NCI-H1436 treated with DMSO at 0.1 percent for 48 hours (cell line): Measurements from ENCODE around the gene DENND4C.
"Not testable (repeated sequence)": the region's sequence is repeated elsewhere in the genome, so short reads cannot be mapped to it uniquely, and the experiment has no call there.

ENCODE experiments used
- DNase-seq: peaks from one replicate; lab custom pipeline; 2025; lab: John Stamatoyannopoulos, UW

DENND4C gene

DNA sequence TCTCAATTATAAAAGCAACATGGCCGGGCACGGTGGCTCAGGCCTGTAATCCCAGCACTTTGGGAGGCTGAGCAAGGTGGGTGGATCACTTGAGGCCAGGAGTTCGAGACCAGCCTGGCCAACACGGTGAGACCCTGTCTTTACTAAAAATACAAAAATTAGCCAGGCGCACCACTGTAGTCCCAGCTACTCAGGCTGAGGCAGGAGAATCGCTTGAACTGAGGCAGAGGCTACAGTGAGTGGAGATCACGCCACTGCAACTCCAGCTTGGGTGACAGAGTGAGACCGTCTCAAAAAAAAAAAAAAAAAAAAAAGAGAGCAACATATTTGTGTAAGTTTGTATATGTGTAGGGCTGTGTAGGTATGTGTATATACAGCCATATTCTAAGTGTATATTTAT, 142.1 kb downstream of the DENND4C start:
- DNase-seq, result no peak

DNA sequence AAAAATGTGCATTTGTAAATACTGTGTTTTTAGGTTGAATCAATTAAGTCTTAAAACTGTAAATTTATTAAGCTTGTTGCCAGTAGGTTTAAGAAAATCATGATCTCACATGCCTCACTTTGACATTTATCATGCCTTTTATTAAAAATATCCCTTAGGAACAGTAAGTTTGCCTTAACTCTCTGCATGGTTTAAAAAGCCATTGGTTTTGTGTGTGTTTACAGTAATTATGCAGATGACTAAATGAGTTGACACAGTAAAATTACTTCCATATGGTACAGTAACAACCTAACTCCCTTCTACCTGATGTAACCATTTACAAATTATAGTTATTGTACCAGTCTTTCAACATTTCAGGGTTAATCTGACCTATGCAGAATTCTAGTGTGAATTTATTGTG, 143.0 kb downstream of the DENND4C start:
- peak; percentile 5 for DNase-seq

DNA sequence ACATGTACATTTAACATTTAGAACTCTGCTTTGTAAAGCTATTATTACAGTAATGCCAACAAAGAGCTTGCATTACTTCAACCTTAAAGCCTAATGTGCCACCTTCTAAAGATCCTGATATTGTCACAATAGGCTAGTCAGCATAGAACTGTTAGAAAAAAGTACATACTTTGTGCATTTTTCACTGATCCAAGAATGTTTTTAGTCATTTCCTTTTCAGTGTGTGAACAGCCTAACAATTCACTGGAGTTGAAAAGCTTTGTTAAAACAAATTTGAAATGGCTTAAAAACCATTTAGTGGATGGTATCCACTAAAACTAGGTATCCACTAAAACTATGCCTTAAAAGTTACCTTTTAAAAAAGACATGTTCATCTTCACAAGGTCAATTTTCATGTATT, 145.0 kb downstream of the DENND4C start:
- DNase-seq, result no peak

DNA sequence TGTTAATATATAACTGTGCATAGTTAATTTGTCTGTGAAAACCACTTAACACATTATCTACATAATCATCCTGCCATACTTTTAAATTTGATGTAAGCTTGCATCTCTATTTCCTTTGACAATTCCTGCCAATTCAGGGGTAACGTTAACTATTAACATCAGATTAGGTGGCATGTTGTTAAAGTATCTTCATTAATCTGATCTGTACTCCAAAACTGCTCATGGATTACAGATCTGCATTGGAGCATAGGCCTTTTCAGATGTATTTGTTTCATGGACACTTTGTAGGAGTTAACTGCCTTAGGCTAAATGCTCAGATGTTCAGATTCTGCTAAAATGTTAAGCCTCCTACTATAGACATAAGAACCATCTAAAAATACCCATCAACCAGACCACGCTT, 146.4 kb downstream of the DENND4C start:
- no peak for DNase-seq

DNA sequence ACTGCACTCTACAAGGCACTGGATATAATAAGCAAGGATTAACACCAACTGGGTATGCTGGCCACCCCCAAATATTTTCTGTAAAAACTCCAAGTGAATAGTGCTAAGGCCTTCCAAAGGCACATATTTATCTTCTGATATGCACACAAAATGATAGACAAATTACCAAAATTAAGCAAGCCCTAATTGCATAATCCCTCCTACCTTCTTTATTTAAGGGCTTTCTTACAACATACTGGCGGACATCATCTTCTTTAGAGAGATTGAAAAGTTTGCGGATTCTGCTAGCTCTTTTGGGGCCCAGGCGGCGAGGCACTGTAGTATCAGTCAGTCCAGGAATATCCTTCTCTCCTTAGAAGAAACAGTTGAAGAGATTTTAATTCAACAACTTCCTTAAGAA, 147.7 kb downstream of the DENND4C start:
- DNase-seq, result no peak

DNA sequence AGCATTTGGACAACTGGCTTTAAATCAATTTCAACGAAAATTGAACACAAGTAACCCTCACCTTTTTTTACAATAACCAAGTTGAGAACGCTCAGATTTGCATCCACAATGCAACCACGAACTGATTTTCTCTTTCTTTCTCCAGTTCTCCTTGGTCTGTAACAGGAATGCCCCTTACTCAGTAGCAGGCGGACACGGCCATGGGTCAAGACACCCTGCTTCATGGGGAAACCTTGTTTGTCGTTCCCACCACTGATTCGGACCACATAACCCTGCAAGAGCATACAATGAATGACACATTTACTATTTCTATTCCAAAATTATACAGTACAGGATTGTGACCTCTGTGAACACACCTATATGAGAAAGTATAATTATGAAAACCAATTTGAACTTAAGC, 148.2 kb downstream of the DENND4C start:
- DNase-seq, result no peak

DNA sequence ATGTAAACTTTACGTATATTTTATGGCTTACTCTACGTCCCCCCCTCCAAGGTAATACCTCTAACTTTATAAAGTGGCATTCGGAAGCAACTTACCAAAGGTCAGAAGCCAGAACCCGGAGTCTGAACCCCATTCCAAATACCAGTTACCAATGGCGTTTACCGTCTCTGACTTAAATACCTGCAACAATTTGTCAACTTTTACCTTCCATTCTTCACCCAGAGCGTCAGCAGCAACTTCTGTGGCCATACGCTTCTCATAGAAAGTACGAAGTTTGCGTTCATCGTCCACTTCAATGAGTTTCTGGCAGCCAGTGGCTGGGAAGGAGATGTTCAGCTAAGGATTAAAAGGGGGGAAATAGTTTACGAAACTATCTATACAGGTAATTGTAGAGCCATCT, 148.8 kb downstream of the DENND4C start:
- DNase-seq, result no peak

DNA sequence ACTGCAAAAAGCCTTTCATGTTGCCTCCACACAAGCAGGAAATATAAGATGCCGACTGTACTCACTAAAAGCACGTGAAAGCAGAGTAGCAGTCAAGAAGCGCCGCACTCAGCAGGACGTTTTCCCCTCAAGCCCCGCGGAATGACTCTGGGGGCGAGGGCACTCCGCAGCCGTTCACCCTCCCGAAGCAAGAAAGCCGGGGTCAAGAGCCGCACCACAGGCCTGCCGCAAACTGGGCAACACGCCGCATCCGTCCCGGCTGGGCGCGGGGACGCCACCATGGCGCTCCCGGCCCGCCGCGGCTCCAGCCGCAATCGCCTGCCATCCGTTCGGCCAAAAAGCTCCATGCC, 149.2 kb downstream of the DENND4C start:
- no peak for DNase-seq

DNA sequence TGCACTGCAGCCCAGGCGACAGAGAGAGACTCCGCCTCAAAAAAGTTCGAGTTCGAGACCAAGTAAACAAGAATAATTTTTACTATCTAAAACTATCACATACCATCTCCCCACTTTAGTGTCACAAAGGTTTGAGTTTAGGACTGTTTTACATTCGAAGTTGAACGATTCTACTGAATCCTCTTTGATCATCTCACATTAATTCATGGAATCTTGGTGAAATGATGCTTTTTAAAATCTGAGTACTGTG, 150.3 kb downstream of the DENND4C start:
- no peak for DNase-seq

DNA sequence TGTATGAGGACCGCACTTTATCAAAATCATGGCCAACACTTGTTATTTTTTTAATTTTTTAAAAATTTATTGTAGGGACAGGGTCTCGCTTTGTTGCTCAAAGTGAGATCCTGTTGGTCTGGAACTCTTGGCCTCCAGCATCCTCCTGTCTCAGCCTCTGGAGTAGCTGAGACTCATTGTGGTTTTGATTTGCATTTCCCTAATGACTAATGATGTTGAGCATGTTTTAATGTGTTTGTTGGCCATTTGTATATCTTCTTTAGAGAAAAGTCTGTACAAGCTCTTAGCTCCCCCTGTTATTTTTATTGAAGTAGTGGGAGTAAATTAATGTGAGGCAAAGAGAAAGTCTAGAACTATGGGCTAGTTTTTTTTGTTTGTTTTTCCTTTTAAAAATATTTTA, 151.2 kb downstream of the DENND4C start:
- no peak for DNase-seq

DNA sequence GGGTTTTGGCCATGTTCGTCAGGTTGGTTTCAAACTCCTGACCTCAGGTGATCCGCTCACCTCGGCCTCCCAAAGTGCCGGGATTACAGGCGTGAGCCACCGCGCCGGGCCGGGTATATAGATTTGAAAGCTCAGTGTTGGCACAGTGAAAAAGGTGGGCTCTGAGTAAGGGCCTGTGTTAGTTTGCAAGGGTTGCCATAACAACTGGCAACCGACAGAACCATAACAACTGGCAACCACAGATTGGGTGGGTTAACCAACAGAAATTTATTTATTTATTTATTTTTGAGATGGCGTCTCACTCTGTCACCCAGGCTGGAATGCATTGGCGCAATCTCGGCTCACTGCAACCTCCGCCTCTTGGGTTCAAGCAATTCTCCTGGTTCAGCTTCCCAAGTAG, 154.7 kb downstream of the DENND4C start:
- not testable (repeated sequence) for DNase-seq

DNA sequence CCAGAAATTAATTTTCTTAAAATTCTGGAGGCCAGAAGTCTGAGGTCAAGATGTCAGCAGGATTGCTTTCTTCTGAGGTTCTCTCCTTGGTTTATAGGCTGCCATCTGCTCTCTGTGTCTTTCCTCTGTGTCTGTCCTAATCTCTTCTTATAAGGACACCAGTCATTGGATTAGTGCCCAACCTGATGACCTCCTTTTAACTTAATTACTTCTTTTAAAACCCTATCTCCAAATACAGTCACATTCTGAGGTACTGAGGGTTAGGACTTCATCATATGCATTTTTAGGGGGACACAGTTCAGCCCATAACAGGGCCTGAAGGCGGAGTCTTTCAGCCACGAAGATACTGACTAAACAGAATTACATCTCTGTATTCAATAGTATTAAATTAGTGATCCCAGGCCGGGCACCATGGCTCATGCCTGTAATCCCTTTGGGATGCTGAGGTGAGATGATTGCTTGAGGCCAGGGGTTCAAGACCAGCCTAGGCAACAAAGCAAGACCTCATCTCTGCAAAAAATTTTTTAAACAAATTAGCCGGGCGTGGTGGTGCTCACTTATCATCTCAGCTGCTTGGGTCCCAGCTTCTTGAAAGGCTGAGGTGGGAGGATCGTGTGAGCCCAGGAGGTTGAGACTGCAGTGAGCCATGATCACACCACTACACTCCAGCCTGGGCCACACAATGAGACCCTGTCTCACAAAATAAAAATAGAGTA, 155.5 kb downstream of the DENND4C start:
- DNase-seq, result no peak

DNA sequence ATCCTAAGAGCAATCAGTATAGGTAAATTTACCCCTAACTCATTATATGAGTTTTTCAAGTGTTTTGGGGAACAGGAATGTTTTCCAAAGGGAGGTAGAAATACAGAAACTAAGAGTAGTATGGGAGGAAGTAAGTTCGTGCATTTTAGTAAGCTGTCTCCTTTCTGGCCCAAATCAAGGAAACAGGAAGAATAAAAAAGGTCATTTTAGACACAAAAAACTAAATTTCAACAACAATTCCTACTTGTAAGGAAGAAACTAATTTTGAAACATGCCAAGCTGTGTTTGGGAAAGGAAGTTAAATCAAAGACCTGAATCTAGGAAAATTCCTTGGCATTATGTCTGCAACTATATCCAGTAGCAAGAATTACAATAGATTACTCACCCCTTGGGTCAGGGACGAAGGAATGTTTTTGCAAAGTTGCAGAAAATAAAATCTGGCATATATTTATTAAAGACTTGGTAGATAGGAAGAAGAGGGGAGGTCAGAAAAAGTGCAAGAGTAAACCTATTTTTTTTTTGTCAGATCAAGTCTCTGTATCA, 156.1 kb downstream of the DENND4C start:
- DNase-seq, result no peak

DNA sequence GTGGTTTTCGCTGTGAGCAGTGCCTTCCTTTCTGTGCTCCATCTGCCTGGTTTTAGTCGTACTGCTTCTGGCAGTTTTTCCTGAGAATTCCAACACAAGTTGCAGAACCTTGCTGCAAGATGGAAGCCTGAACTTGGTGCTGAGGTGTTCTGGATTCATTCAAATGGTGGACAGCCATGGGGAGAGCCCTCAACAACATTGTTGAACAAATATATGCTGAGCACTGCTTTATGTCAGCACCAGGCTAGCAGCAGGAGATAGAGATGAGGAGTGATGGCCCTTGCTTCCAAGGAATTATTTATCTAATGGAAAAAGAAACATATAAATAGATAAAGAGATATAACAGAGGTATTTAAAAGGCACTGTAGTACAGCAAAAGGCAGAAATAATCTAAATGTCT, 156.8 kb downstream of the DENND4C start:
- no peak for DNase-seq

DNA sequence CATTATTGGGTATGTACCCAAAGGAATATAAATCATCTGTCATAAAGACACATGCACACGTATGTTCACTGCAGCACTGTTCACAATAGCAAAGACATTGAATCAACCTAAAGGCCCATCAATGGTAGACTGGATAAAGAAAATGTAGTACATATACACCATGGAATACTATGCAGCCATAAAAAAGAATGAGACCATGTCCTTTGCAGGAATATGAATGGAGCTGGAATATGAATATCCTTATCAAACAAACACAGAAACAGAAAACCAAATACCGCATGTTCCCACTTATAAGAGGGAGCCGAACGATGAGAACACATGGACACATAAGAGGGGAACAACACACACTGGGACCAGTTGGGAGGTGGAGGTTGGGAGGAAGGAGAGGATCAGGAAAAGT, 159.0 kb downstream of the DENND4C start:
- not testable (repeated sequence) for DNase-seq

DNA sequence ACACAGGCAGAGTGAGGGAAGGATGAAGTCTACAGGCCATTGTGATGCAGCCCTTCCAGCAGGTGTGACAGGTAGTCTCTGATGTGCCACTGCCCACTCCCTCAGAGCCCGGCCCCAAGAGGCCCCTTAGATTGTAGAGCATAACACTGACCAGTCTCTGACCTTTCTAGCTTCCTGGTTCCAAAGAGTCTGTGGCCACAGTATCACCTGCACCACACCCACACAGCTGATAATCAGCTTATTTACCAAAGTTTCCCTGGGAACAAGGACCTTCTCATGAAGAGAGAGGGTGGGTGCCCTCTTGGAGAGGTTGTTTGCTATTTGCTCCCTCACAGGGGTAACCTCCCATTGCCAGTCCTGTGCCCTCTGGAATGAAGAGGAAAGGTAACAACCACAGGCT, 167.4 kb downstream of the DENND4C start:
- DNase-seq, result no peak

DNA sequence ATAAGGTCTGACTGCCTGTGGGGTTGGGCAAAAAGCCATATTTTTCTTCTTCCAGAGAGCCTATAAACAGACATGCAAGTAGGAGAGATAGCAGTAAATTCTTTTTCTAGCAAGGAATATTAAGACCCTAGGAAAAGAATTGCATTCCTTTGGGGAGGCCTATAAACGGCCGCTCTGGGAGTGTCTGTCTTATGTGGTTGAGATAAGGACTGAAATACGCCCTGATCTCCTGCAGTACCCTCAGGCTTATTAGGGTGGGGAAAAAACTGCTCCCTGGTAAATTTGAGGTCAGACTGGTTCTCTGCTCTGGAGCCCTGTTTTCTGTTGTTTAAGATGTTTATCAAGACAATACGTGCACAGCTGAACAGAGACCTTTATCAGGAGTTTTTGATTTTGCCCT, 172.7 kb downstream of the DENND4C start:
- DNase-seq, result not testable (repeated sequence)

DNA sequence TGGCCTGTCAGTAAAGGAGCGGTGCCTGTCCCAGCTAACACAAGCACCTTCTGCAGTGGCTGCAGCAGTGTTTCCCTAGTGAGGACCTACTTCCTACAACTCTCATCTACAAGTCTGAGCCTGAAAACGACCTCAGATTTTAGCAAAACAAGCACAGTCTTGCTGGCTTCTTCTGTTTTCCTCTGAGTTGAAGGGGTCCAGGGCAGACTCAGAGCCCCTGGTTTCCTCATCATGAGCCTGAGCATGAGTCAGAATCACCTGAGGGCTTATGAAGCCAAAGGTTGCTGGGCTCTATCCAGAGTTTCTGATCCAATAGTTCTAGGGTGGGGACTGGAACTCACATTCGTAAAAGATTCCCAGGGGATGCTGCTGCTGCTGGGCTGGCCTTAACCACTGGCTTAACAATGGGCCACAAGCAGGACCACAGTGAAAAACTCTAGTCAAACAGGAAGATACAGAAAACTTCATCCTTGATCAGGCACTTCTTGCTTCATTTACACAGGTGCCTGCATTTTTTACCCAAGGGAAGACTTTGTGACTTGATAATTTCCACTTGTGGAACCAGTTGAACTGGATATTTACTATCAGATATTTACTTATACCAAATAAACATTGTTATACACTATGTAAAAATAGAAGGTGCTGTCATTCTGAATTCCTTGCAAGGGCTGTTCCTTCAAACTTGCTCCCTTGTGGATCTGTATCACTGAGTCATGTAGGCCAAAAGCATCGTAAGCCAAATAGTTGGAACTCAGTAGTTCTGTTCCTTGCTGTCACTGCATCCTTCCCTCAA, 174.0 kb downstream of the DENND4C start:
- DNase-seq, result no peak

DNA sequence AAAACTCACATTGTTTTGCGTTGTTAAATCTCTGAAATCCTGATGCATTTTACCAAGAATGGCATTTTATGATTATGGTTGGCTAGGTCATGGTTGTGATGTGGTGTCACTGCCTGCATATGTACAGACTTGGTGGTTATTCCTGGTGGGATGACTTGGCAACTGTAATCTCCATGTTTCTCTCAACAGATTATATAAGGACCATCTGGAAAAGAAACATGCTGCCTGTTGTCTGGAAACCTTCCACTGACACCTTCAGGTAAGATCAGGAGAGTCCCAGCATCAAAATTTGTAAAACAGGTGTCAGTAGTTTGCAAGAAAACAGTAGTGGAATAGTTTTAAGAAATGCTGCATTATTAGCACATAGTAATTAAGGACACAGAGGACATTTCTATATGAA, 175.3 kb downstream of the DENND4C start:
- DNase-seq, result no peak

DNA sequence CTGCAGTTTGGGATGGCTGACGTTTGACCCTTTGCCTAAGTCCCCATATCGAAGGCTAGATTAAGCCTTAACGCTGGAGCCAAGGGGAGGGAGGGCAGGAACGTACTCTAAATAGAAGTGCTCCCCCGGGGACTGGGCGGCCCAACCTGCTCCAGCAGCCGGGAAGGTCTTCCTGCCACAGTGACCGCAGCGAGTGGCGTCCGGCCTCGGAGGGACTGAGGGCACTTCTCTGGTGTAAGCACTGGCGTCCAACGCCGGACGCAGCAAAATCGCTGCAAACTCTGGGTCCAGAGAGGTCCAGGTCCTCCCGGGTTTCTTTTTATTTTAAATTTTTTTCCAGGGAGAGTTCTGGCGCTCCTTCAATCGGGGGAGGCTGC, 177.8 kb downstream of the DENND4C start:
- DNase-seq, result no peak

DNA sequence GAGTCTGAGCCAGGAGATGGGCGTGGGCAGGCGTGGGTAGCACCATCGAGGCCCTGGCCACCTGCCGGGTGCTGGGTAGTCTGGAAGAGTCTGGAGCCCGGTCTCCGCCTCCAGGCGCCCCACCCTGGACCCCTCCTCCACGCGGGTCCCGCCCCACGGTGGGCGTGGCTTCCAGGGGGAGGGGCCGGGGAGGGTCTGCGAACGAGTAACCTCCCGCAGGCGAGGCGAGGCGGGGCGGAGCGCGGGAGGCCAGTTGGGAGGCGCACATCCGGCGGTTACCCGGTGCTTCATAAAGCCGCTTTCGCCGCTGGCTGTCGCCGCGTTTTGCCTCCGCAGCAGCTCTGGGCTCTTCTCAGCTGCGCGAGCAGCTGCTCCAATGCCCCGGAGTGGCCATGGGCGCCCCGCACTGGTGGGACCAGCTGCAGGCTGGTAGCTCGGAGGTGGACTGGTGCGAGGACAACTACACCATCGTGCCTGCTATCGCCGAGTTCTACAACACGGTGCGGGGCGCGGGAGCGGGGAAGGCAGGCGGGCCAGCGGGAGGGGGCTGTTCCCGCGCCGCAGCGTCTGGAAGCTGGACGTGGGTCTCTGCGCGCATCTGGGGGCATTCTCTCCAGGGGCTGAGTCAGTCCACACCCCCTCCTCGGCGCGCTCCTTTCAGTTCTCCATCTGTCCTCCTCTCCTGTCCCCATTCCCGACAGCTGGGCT, 178.4 kb downstream of the DENND4C start, which contains the start of gene ACER2:
Gene ACER2 (plus strand): TSS at position 317 of the 708 bp plus-strand sequence. CDS start 76 bp downstream, at position 393.
- DNase-seq, result peak; percentile 42

DNA sequence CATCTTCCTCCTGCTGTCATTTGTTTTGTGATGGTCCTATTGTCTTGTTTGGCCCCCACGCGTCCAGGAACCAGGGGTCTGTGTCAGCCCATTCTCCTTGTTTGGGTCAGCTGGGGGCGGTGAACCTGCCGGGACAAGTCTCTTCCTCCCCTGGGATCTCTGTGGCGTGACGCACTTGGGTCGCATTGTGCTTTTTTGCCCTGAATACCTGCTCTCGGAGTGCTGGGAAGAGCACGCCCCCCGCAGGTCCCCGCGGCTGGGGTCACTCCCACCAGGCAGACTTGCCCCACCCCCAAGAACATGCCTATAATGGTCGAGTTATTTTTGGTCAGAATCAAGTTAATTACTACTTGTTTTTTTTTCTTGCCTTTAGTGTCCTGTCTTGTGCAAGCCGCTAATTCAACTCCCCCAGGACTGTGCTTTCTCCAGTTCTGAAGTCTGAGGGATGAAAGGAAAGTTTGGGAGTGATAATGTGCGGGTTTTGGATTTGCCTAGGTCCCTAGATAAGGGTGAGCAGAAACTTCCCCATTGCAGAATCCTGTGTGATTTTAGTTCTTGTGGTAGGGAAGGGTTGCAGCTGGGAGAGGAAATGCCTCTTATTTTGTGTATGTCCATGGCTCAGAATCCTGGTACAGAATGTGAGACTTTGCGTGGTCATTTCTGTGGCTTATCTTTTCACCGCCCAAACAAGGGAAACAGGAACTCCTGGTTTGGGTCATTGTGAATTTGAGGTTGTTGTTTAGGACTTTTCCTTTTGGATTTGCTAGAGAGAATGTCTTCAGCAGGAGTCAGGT, 179.1 kb downstream of the DENND4C start:
- no peak for DNase-seq
